Measurements from ENCODE around the gene SLIT3.

Gene SLIT3

GRCh38 chr5:169242849-169243186, 58.1 kb downstream of the SLIT3 start (continued):
- no peak for TF ChIP-seq ZIC2 (tag by site-specific recombination; IDR thresholded peaks at IDR 0.05)
- TF ChIP-seq, protein P1, sequence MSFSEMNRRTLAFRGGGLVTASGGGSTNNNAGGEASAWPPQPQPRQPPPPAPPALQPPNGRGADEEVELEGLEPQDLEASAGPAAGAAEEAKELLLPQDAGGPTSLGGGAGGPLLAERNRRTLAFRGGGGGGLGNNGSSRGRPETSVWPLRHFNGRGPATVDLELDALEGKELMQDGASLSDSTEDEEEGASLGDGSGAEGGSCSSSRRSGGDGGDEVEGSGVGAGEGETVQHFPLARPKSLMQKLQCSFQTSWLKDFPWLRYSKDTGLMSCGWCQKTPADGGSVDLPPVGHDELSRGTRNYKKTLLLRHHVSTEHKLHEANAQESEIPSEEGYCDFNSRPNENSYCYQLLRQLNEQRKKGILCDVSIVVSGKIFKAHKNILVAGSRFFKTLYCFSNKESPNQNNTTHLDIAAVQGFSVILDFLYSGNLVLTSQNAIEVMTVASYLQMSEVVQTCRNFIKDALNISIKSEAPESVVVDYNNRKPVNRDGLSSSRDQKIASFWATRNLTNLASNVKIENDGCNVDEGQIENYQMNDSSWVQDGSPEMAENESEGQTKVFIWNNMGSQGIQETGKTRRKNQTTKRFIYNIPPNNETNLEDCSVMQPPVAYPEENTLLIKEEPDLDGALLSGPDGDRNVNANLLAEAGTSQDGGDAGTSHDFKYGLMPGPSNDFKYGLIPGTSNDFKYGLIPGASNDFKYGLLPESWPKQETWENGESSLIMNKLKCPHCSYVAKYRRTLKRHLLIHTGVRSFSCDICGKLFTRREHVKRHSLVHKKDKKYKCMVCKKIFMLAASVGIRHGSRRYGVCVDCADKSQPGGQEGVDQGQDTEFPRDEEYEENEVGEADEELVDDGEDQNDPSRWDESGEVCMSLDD (tag by site-specific recombination; IDR thresholded peaks at IDR 0.05), result no peak
- TF ChIP-seq ZEB2 (tag by site-specific recombination; IDR thresholded peaks at IDR 0.05), result no peak
- no peak for TF ChIP-seq ZNF138 (tag by site-specific recombination; IDR thresholded peaks at IDR 0.05; ENCODE audit: borderline replicate concordance)
- TF ChIP-seq, protein P2, sequence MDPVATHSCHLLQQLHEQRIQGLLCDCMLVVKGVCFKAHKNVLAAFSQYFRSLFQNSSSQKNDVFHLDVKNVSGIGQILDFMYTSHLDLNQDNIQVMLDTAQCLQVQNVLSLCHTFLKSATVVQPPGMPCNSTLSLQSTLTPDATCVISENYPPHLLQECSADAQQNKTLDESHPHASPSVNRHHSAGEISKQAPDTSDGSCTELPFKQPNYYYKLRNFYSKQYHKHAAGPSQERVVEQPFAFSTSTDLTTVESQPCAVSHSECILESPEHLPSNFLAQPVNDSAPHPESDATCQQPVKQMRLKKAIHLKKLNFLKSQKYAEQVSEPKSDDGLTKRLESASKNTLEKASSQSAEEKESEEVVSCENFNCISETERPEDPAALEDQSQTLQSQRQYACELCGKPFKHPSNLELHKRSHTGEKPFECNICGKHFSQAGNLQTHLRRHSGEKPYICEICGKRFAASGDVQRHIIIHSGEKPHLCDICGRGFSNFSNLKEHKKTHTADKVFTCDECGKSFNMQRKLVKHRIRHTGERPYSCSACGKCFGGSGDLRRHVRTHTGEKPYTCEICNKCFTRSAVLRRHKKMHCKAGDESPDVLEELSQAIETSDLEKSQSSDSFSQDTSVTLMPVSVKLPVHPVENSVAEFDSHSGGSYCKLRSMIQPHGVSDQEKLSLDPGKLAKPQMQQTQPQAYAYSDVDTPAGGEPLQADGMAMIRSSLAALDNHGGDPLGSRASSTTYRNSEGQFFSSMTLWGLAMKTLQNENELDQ (tag by site-specific recombination; IDR thresholded peaks at IDR 0.05; ENCODE audit: low read depth), result no peak
- TF ChIP-seq, protein P3, sequence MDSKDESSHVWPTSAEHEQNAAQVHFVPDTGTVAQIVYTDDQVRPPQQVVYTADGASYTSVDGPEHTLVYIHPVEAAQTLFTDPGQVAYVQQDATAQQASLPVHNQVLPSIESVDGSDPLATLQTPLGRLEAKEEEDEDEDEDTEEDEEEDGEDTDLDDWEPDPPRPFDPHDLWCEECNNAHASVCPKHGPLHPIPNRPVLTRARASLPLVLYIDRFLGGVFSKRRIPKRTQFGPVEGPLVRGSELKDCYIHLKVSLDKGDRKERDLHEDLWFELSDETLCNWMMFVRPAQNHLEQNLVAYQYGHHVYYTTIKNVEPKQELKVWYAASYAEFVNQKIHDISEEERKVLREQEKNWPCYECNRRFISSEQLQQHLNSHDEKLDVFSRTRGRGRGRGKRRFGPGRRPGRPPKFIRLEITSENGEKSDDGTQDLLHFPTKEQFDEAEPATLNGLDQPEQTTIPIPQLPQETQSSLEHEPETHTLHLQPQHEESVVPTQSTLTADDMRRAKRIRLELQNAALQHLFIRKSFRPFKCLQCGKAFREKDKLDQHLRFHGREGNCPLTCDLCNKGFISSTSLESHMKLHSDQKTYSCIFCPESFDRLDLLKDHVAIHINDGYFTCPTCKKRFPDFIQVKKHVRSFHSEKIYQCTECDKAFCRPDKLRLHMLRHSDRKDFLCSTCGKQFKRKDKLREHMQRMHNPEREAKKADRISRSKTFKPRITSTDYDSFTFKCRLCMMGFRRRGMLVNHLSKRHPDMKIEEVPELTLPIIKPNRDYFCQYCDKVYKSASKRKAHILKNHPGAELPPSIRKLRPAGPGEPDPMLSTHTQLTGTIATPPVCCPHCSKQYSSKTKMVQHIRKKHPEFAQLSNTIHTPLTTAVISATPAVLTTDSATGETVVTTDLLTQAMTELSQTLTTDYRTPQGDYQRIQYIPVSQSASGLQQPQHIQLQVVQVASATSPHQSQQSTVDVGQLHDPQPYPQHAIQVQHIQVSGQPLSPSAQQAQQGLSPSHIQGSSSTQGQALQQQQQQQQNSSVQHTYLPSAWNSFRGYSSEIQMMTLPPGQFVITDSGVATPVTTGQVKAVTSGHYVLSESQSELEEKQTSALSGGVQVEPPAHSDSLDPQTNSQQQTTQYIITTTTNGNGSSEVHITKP (tag by site-specific recombination; IDR thresholded peaks at IDR 0.05), result no peak
- TF ChIP-seq SP2 (tag by site-specific recombination; IDR thresholded peaks at IDR 0.05), result no peak
- no peak for TF ChIP-seq PATZ1 (tag by site-specific recombination; IDR thresholded peaks at IDR 0.05)

GRCh38 chr5:169242175-169242848, 58.6 kb downstream of the SLIT3 start:
- TF ChIP-seq WT1 (tag by site-specific recombination; IDR thresholded peaks at IDR 0.05) (no peak), ZNF423 (tag by site-specific recombination; IDR thresholded peaks at IDR 0.05) (no peak), ZFP37 (tag by site-specific recombination; IDR thresholded peaks at IDR 0.05) (no peak), ZNF510 (tag by site-specific recombination; IDR thresholded peaks at IDR 0.05; ENCODE audit: insufficient replicate concordance) (no peak), ZNF513 (tag by site-specific recombination; IDR thresholded peaks at IDR 0.05) (no peak), ZNF530 (tag by site-specific recombination; IDR thresholded peaks at IDR 0.05; ENCODE audit: low read depth) (no peak), HOXC10 (CRISPR knock-in tag; IDR thresholded peaks at IDR 0.05) (no peak), ZNF548 (tag by site-specific recombination; IDR thresholded peaks at IDR 0.05) (no peak)
- TF ChIP-seq, protein P4, sequence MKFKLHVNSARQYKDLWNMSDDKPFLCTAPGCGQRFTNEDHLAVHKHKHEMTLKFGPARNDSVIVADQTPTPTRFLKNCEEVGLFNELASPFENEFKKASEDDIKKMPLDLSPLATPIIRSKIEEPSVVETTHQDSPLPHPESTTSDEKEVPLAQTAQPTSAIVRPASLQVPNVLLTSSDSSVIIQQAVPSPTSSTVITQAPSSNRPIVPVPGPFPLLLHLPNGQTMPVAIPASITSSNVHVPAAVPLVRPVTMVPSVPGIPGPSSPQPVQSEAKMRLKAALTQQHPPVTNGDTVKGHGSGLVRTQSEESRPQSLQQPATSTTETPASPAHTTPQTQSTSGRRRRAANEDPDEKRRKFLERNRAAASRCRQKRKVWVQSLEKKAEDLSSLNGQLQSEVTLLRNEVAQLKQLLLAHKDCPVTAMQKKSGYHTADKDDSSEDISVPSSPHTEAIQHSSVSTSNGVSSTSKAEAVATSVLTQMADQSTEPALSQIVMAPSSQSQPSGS (tag by site-specific recombination; IDR thresholded peaks at IDR 0.05; ENCODE audit: low read depth), result no peak
- Histone ChIP-seq H3K4me3 (ENCODE audit: low read depth, low read length) (no peak overlapping the region), H3K9me3 (ENCODE audit: control insufficient read depth, insufficient read depth, low read depth, low read length) (peaks cover 3% of the 10 kb centered on the region; the same call in 1 of the 2 replicates), H3K4me1 (ENCODE audit: control insufficient read depth, insufficient read depth, low read length) (no peaks in the 10 kb centered on the region), H3K27ac (ENCODE audit: extremely low read depth, low read depth, low read length) (no peak overlapping the region), H3K36me3 (ENCODE audit: control insufficient read depth in 2 of 2, insufficient read depth in 1 of 2, low read length in 2 of 2) (no peaks in the 10 kb centered on the region)
- ChIA-PET CTCF (no interaction called here), POLR2A (interaction anchor here (0.6 kb wide), 1 partner anchor 59 kb away, joined by 3 read pairs; no protein-coding TSS in a partner anchor)
